ENCODE results near the gene GRK2.

GRCh38 chr11:67273260-67273990, 7.2 kb downstream of the GRK2 start:
- TF ChIP-seq CTCF (IDR thresholded peaks at IDR 0.05 in 8 of 11, conservative IDR thresholded peaks at IDR 0.05 in 3 of 11) (peak in 1 of 11 experiments; percentile 15), POLR2A (IDR thresholded peaks at IDR 0.05) (no peak)

All from spleen (tissue), 7 donors.